NOMO-1 treated with dmso at 0.1 percent for 144 hours (cell line): ENCODE measurements around the gene TMEM86A.
"Not testable (repeated sequence)": the region's sequence is repeated elsewhere in the genome, so short reads cannot be mapped to it uniquely, and the experiment has no call there.

Experiments
- DNase-seq: peaks from one replicate; lab custom pipeline; 2025; ENCODE audit not compliant: unreplicated experiment; lab: John Stamatoyannopoulos, UW

TMEM86A gene

GRCh38 chr11:18698341-18699268, at the start of gene TMEM86A:
TSS of gene TMEM86A (plus strand) at chr11:18698779. CDS start at chr11:18698887, 108 bp downstream.
- DNase-seq = peak; percentile 56

- no peak for DNase-seq
These were observed 48.2 kb upstream of the TMEM86A start for GRCh38 chr11:18650353-18650752.

GRCh38 chr11:18650859-18651557, 47.6 kb upstream of the TMEM86A start:
- DNase-seq = peak; percentile 77

- no peak for DNase-seq
These were observed 40.9 kb upstream of the TMEM86A start for GRCh38 chr11:18657673-18658072.

GRCh38 chr11:18665353-18665872, 33.2 kb upstream of the TMEM86A start:
- not testable (repeated sequence) for DNase-seq

GRCh38 chr11:18668131-18668530, 30.4 kb upstream of the TMEM86A start:
- no peak for DNase-seq

- no peak for DNase-seq
These were observed 29.4 kb upstream of the TMEM86A start for GRCh38 chr11:18669219-18669596.

GRCh38 chr11:18669711-18670110, 28.9 kb upstream of the TMEM86A start:
- DNase-seq = no peak

- DNase-seq = no peak
These were observed 27.3 kb upstream of the TMEM86A start for GRCh38 chr11:18671246-18671645.

GRCh38 chr11:18672209-18672608, 26.4 kb upstream of the TMEM86A start:
- not testable (repeated sequence) for DNase-seq

GRCh38 chr11:18676803-18677202, 21.8 kb upstream of the TMEM86A start:
- DNase-seq = no peak

- DNase-seq = no peak
These were observed 21.0 kb upstream of the TMEM86A start for GRCh38 chr11:18677560-18677959.

GRCh38 chr11:18681949-18682348, 16.6 kb upstream of the TMEM86A start:
- DNase-seq = not testable (repeated sequence)

- DNase-seq = no peak
These were observed 16.1 kb upstream of the TMEM86A start for GRCh38 chr11:18682466-18682865.

GRCh38 chr11:18684267-18684666, 14.3 kb upstream of the TMEM86A start:
- DNase-seq = no peak

GRCh38 chr11:18691467-18692140, 7.0 kb upstream of the TMEM86A start:
- not testable (repeated sequence) for DNase-seq

GRCh38 chr11:18692941-18693760, 5.4 kb upstream of the TMEM86A start:
- no peak for DNase-seq

- no peak for DNase-seq
These were observed 1.8 kb upstream of the TMEM86A start for GRCh38 chr11:18696638-18697225.

GRCh38 chr11:18697576-18697975, 1.0 kb upstream of the TMEM86A start:
- DNase-seq = no peak

- no peak for DNase-seq
These were observed 654 bp downstream of the TMEM86A start for GRCh38 chr11:18699269-18699596.
